ENCODE data around the gene URM1.

URM1 gene

DNA sequence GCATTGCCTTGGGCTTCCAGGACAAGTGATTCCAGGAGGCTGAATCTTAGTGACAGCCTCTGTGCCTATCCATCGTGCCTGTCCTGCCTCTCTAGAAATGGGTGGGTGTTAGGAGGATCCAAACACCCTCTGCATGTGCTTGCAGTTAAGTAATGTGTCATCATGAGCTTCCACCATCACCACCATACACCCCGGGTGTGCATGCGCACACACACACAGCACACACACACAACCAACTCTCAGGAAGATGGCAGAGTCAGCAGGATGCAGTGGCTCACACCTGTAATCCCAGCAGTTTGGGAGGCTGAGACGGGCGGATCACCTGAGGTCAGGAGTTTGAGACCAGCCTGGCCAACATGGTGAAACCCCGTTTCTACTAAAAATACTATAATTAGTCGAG lies 26.7 kb downstream of the URM1 start:
- 95% methylated on average over 4 of the region's 7 CpGs for WGBS (ENCODE audit: insufficient coverage)
- Histone ChIP-seq H3K27ac (ENCODE audit: insufficient read depth in 1 of 2, low read depth in 1 of 2, low read length in 2 of 2, poor library complexity in 1 of 2, severe bottlenecking in 2 of 2) (no peak overlapping the region), H3K9me3 (ENCODE audit: control extremely low read depth in 1 of 5, control insufficient read depth in 4 of 5, insufficient read depth in 2 of 5, low read depth in 1 of 5, low read length in 4 of 5) (no peaks in the 10 kb centered on the region), H3K27me3 (replicated peaks in 2 of 5; ENCODE audit: control insufficient read depth in 4 of 5, insufficient read depth in 5 of 5, low read length in 4 of 5) (no peaks in the 10 kb centered on the region), H3K36me3 (ENCODE audit: control insufficient read depth in 4 of 4, insufficient read depth in 4 of 4, low read length in 3 of 4) (peaks cover 0 to under 1% (median 0%) of the 10 kb centered on the region in 4 experiments), H3K4me3 (ENCODE audit: control insufficient read depth in 1 of 7, extremely low read depth in 1 of 7, insufficient read depth in 4 of 7, low read depth in 2 of 7, low read length in 6 of 7) (no peak overlapping the region), H3K4me1 (ENCODE audit: control extremely low read depth in 1 of 4, control insufficient read depth in 4 of 4, insufficient read depth in 4 of 4, low read length in 3 of 4) (peaks cover 0 to 9% (median 8%) of the 10 kb centered on the region in 4 experiments)
- POLR2A ChIA-PET, result interaction anchor here (0.5 kb wide), 1 partner anchor 22 kb away, joined by 4 read pairs; no protein-coding TSS in a partner anchor
- DNase-seq, result no peak
- CTCF ChIA-PET, result interaction anchor here (1.1 to 1.7 kb wide), 2 partner anchors 9 to 13 kb away, joined by 4 to 5 read pairs; no protein-coding TSS in a partner anchor

DNA sequence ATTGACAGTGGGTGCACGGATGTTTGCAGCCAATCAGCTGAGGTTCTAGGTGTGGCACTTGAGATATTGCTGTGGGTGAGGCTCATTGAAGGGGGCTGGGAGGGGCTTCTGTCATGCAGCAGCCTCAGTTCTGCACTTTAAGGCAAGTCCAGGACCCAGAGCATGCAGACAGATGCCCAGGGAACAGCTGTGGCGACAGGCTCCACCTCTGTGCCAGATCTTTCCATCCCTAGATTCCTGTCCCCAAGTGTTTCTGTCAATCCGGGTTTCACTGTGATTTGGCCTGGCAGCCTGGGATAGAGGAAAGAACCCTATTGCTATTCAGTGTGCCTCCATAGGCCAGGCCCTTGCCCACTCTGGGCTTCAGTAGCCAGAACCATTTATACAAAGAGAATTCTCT lies 28.7 kb downstream of the URM1 start:
- Histone ChIP-seq H3K27me3 (replicated peaks in 2 of 5; ENCODE audit: control insufficient read depth in 4 of 5, insufficient read depth in 5 of 5, low read length in 4 of 5) (no peaks in the 10 kb centered on the region), H3K36me3 (ENCODE audit: control insufficient read depth in 4 of 4, insufficient read depth in 4 of 4, low read length in 3 of 4) (no peaks in the 10 kb centered on the region), H3K4me1 (ENCODE audit: control extremely low read depth in 1 of 4, control insufficient read depth in 4 of 4, insufficient read depth in 4 of 4, low read length in 3 of 4) (peaks cover 0 to 9% (median 8%) of the 10 kb centered on the region in 4 experiments), H3K27ac (ENCODE audit: insufficient read depth in 1 of 2, low read depth in 1 of 2, low read length in 2 of 2, poor library complexity in 1 of 2, severe bottlenecking in 2 of 2) (no peak overlapping the region), H3K9me3 (ENCODE audit: control extremely low read depth in 1 of 5, control insufficient read depth in 4 of 5, insufficient read depth in 2 of 5, low read depth in 1 of 5, low read length in 4 of 5) (no peaks in the 10 kb centered on the region), H3K4me3 (ENCODE audit: control insufficient read depth in 1 of 7, extremely low read depth in 1 of 7, insufficient read depth in 4 of 7, low read depth in 2 of 7, low read length in 6 of 7) (no peak overlapping the region)
- WGBS (ENCODE audit: insufficient coverage), result 85% methylated on average over 3 of the region's 3 CpGs
- DNase-seq, result no peak
- ChIA-PET POLR2A (no interaction called here), CTCF (interaction anchor here (1.5 kb wide), 1 partner anchor 20 kb away, joined by 4 read pairs; no protein-coding TSS in a partner anchor)

DNA sequence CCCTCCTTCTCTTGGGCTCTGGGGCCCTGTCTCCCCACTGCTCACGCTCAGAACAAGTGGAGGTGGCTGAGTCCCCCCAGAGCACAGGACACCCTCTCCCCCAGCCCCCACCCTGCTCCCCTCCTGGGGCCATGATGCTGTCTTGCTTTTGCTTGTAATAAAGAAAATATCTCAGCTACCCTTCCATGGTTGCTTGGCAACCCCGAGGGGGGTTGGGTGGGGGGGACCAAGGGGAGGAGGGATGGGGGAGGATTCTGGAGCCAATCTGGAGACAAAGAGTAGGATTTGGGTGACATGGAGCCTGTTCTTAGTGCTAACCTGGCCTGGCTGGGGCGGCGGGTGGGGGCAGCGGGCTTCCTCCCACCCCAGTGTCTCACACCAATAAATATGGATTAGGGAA lies 33.4 kb downstream of the URM1 start:
- no peaks in the 10 kb centered on the region for H3K36me3 ChIP-seq (ENCODE audit: control insufficient read depth in 4 of 4, insufficient read depth in 4 of 4, low read length in 3 of 4)
- ChIA-PET CTCF (no interaction called here), POLR2A (interaction anchor here (0.5 kb wide), 2 partner anchors 21 to 78 kb away, joined by 3 to 7 read pairs; no protein-coding TSS in a partner anchor)
- peaks cover 2 to 20% (median 9%) of the 10 kb centered on the region in 5 experiments for H3K27me3 ChIP-seq (replicated peaks in 2 of 5; ENCODE audit: control insufficient read depth in 4 of 5, insufficient read depth in 5 of 5, low read length in 4 of 5)
- no peaks in the 10 kb centered on the region for H3K9me3 ChIP-seq (ENCODE audit: control extremely low read depth in 1 of 5, control insufficient read depth in 4 of 5, insufficient read depth in 2 of 5, low read depth in 1 of 5, low read length in 4 of 5)
- peaks cover 0 to 2% (median 0%) of the 10 kb centered on the region in 4 experiments for H3K4me1 ChIP-seq (ENCODE audit: control extremely low read depth in 1 of 4, control insufficient read depth in 4 of 4, insufficient read depth in 4 of 4, low read length in 3 of 4)
- no peak overlapping the region for H3K27ac ChIP-seq (ENCODE audit: insufficient read depth in 1 of 2, low read depth in 1 of 2, low read length in 2 of 2, poor library complexity in 1 of 2, severe bottlenecking in 2 of 2)
- no peak for DNase-seq
- H3K4me3 ChIP-seq (ENCODE audit: control insufficient read depth in 1 of 7, extremely low read depth in 1 of 7, insufficient read depth in 4 of 7, low read depth in 2 of 7, low read length in 6 of 7), result no peak overlapping the region
- WGBS (ENCODE audit: insufficient coverage), result no CpG with 5 or more reads among the region's 5 CpGs

DNA sequence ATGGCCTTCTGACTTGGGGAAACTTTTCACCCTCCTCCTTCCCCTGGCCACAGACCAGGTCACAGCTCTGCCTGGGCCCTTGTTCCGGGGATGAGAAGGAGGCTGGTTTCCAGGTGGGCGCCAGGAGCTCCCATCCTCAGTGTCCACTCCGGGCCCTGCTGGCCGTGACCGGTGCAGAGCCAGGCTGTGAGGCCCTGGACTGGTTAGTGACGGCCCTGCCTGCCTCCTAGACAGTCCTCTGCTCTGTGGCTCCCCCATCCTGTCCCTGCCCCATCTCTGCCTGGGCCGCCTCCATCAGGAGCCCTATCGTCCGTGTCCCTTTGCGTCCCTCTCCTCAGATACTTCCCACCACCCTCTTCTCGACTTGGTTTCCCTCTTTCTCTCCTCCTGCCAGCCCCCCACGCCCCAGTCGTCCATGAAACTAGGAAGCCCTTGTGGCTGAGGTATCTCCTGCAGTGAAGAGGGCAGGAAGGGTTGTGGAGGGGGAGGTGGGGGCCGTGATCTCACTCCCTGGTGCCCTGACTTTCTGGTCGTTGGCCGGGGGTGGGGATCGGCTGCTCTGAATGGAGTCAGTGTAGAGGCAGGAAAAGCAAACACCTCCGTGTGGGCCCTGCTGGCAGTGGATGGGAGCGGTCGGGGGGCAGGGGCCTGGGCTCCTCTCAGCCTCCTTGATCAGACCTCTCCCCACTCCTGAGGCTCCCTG lies 34.1 kb downstream of the URM1 start:
- ChIA-PET POLR2A (interaction anchor here (0.5 kb wide), 1 partner anchor 77 kb away, joined by 3 read pairs; no protein-coding TSS in a partner anchor), CTCF (no interaction called here)
- Histone ChIP-seq H3K27me3 (replicated peaks in 2 of 5; ENCODE audit: control insufficient read depth in 4 of 5, insufficient read depth in 5 of 5, low read length in 4 of 5) (peaks cover 7 to 27% (median 14%) of the 10 kb centered on the region in 5 experiments), H3K4me3 (ENCODE audit: control insufficient read depth in 1 of 7, extremely low read depth in 1 of 7, insufficient read depth in 4 of 7, low read depth in 2 of 7, low read length in 6 of 7) (no peak overlapping the region), H3K27ac (ENCODE audit: insufficient read depth in 1 of 2, low read depth in 1 of 2, low read length in 2 of 2, poor library complexity in 1 of 2, severe bottlenecking in 2 of 2) (no peak overlapping the region), H3K9me3 (ENCODE audit: control extremely low read depth in 1 of 5, control insufficient read depth in 4 of 5, insufficient read depth in 2 of 5, low read depth in 1 of 5, low read length in 4 of 5) (no peaks in the 10 kb centered on the region), H3K36me3 (ENCODE audit: control insufficient read depth in 4 of 4, insufficient read depth in 4 of 4, low read length in 3 of 4) (no peaks in the 10 kb centered on the region), H3K4me1 (ENCODE audit: control extremely low read depth in 1 of 4, control insufficient read depth in 4 of 4, insufficient read depth in 4 of 4, low read length in 3 of 4) (peaks cover 0 to 2% (median 0%) of the 10 kb centered on the region in 4 experiments)
- 83% methylated on average over 10 of the region's 20 CpGs for WGBS (ENCODE audit: insufficient coverage)
- DNase-seq, result no peak

- Histone ChIP-seq H3K4me1 (ENCODE audit: control extremely low read depth in 1 of 4, control insufficient read depth in 4 of 4, insufficient read depth in 4 of 4, low read length in 3 of 4) (peaks cover 0 to 2% (median 0%) of the 10 kb centered on the region in 4 experiments), H3K4me3 (ENCODE audit: control insufficient read depth in 1 of 7, extremely low read depth in 1 of 7, insufficient read depth in 4 of 7, low read depth in 2 of 7, low read length in 6 of 7) (no peak overlapping the region), H3K36me3 (ENCODE audit: control insufficient read depth in 4 of 4, insufficient read depth in 4 of 4, low read length in 3 of 4) (no peaks in the 10 kb centered on the region), H3K27ac (ENCODE audit: insufficient read depth in 1 of 2, low read depth in 1 of 2, low read length in 2 of 2, poor library complexity in 1 of 2, severe bottlenecking in 2 of 2) (no peak overlapping the region), H3K27me3 (replicated peaks in 2 of 5; ENCODE audit: control insufficient read depth in 4 of 5, insufficient read depth in 5 of 5, low read length in 4 of 5) (peaks cover 7 to 28% (median 14%) of the 10 kb centered on the region in 5 experiments), H3K9me3 (ENCODE audit: control extremely low read depth in 1 of 5, control insufficient read depth in 4 of 5, insufficient read depth in 2 of 5, low read depth in 1 of 5, low read length in 4 of 5) (no peaks in the 10 kb centered on the region)
- no peak for DNase-seq
- ChIA-PET CTCF (interaction anchor here (1.5 kb wide), 1 partner anchor 14 kb away, joined by 3 read pairs; no protein-coding TSS in a partner anchor), POLR2A (no interaction called here)
- WGBS (ENCODE audit: insufficient coverage), result 89% methylated on average over 6 of the region's 7 CpGs
Measured at GRCh38 chr9:128405780-128406171, 34.6 kb downstream of the URM1 start.

GRCh38 chr9:128406848-128407391 lies 35.7 kb downstream of the URM1 start:
- 82% methylated on average over 8 of the region's 9 CpGs for WGBS (ENCODE audit: insufficient coverage)
- H3K4me1 ChIP-seq (ENCODE audit: control extremely low read depth in 1 of 4, control insufficient read depth in 4 of 4, insufficient read depth in 4 of 4, low read length in 3 of 4), result peaks cover 0 to 2% (median 0%) of the 10 kb centered on the region in 4 experiments
- H3K27ac ChIP-seq (ENCODE audit: insufficient read depth in 1 of 2, low read depth in 1 of 2, low read length in 2 of 2, poor library complexity in 1 of 2, severe bottlenecking in 2 of 2), result no peak overlapping the region
- ChIA-PET CTCF (interaction anchor here (1.1 to 2.2 kb wide), 5 partner anchors 9 to 73 kb away, joined by 3 to 9 read pairs (median 5); no protein-coding TSS in a partner anchor), POLR2A (no interaction called here)
- H3K4me3 ChIP-seq (ENCODE audit: control insufficient read depth in 1 of 7, extremely low read depth in 1 of 7, insufficient read depth in 4 of 7, low read depth in 2 of 7, low read length in 6 of 7), result no peak overlapping the region
- H3K36me3 ChIP-seq (ENCODE audit: control insufficient read depth in 4 of 4, insufficient read depth in 4 of 4, low read length in 3 of 4), result no peaks in the 10 kb centered on the region
- peaks cover 7 to 37% (median 16%) of the 10 kb centered on the region in 5 experiments for H3K27me3 ChIP-seq (replicated peaks in 2 of 5; ENCODE audit: control insufficient read depth in 4 of 5, insufficient read depth in 5 of 5, low read length in 4 of 5)
- no peaks in the 10 kb centered on the region for H3K9me3 ChIP-seq (ENCODE audit: control extremely low read depth in 1 of 5, control insufficient read depth in 4 of 5, insufficient read depth in 2 of 5, low read depth in 1 of 5, low read length in 4 of 5)
- no peak for DNase-seq

GRCh38 chr9:128408963-128409431 lies 37.8 kb downstream of the URM1 start:
- DNase-seq, result no peak
- CTCF ChIA-PET, result interaction anchor here (1.0 to 6.7 kb wide), 5 partner anchors 10 to 108 kb away, joined by 3 to 80 read pairs (median 6); no protein-coding TSS in a partner anchor
- no peak overlapping the region for H3K4me3 ChIP-seq (ENCODE audit: control insufficient read depth in 1 of 7, extremely low read depth in 1 of 7, insufficient read depth in 4 of 7, low read depth in 2 of 7, low read length in 6 of 7)

More at GRCh38 chr9:128408963-128409431, 37.8 kb downstream of the URM1 start:
- 30% methylated on average over 12 of the region's 26 CpGs for whole genome bisulfite sequencing (ENCODE audit: insufficient coverage)
- POLR2A ChIA-PET, result no interaction called here
- H3K9me3 ChIP-seq (ENCODE audit: control extremely low read depth in 1 of 5, control insufficient read depth in 4 of 5, insufficient read depth in 2 of 5, low read depth in 1 of 5, low read length in 4 of 5), result no peaks in the 10 kb centered on the region
- H3K27ac ChIP-seq (ENCODE audit: insufficient read depth in 1 of 2, low read depth in 1 of 2, low read length in 2 of 2, poor library complexity in 1 of 2, severe bottlenecking in 2 of 2), result no peak overlapping the region
- H3K27me3 ChIP-seq (replicated peaks in 2 of 5; ENCODE audit: control insufficient read depth in 4 of 5, insufficient read depth in 5 of 5, low read length in 4 of 5), result peaks cover 7 to 50% (median 16%) of the 10 kb centered on the region in 5 experiments
- no peaks in the 10 kb centered on the region for H3K36me3 ChIP-seq (ENCODE audit: control insufficient read depth in 4 of 4, insufficient read depth in 4 of 4, low read length in 3 of 4)
- peaks cover 0 to 4% (median under 1%) of the 10 kb centered on the region in 4 experiments for H3K4me1 ChIP-seq (ENCODE audit: control extremely low read depth in 1 of 4, control insufficient read depth in 4 of 4, insufficient read depth in 4 of 4, low read length in 3 of 4)
